GM23248 (cell line): ENCODE data around the gene PREX1.

Experiments
- EZH2 ChIP-seq: fragments of 200-600 bp; sonication (generic); IDR thresholded peaks from 2 replicates; pipeline ENCODE4 v1.6.1; 2018; ENCODE audit warnings: antibody characterized with exemption, mild to moderate bottlenecking; ENCODE audit not compliant: insufficient read depth, poor library complexity, severe bottlenecking
- EZH2phosphoT487 ChIP-seq: fragments of 200-600 bp; sonication (generic); IDR thresholded peaks from 2 replicates; pipeline ENCODE4 v1.6.1; 2018; ENCODE audit warnings: antibody characterized with exemption, moderate library complexity, mild to moderate bottlenecking, low read depth; ENCODE audit not compliant: insufficient read depth

- TF ChIP-seq EZH2 (no peak), EZH2phosphoT487 (no peak)
Observed at GRCh38 chr20:48809673-48810072, 18.1 kb downstream of the PREX1 start.
